Activated T-cell treated with anti-CD3 and anti-CD28 coated beads, Interleukin-2, amount 50 U/mL, for 1 hour (primary cell): ENCODE results near the gene GALR2.
A peak's percentile ranks its signal among the peaks of the same experiment; 100 is the strongest.

ENCODE experiments used
- DNase-seq: peaks from one replicate; pipeline ENCODE4 v3.0.0-alpha.2; 2020

The GALR2 gene

GRCh38 chr17:76102944-76103273 is 28.3 kb downstream of the GALR2 start:
- no peak for DNase-seq

- peak; percentile 97 for DNase-seq
Measured at GRCh38 chr17:76103274-76104139, 28.9 kb downstream of the GALR2 start, which contains the start of gene EXOC7. Gene EXOC7, minus strand, starts transcription at chr17:76103787. Its CDS starts 95 bp downstream, at chr17:76103692.

- DNase-seq, result no peak
Measured at GRCh38 chr17:76104140-76104895, 29.7 kb downstream of the GALR2 start.

- no peak for DNase-seq
Measured at GRCh38 chr17:76104896-76105231, 30.3 kb downstream of the GALR2 start.

GRCh38 chr17:76106703-76107102 is 32.1 kb downstream of the GALR2 start:
- no peak for DNase-seq

- DNase-seq, result no peak
Measured at GRCh38 chr17:76107509-76107908, 32.9 kb downstream of the GALR2 start.

- no peak for DNase-seq
Measured at GRCh38 chr17:76111956-76112355, 37.4 kb downstream of the GALR2 start.

- no peak for DNase-seq
Measured at GRCh38 chr17:76115138-76115754, 40.7 kb downstream of the GALR2 start.

- DNase-seq, result no peak
Measured at GRCh38 chr17:76119409-76120371, 45.1 kb downstream of the GALR2 start.

GRCh38 chr17:76120658-76121008 is 46.1 kb downstream of the GALR2 start:
- DNase-seq, result no peak

- no peak for DNase-seq
Measured at GRCh38 chr17:76121932-76122430, 47.4 kb downstream of the GALR2 start.

- DNase-seq, result no peak
Measured at GRCh38 chr17:76122431-76123190, 48.0 kb downstream of the GALR2 start.

GRCh38 chr17:76123191-76123499 is 48.6 kb downstream of the GALR2 start:
- no peak for DNase-seq

- no peak for DNase-seq
Measured at GRCh38 chr17:76123749-76124581, 49.4 kb downstream of the GALR2 start.

- DNase-seq, result no peak
Measured at GRCh38 chr17:76124582-76125390, 50.2 kb downstream of the GALR2 start.

GRCh38 chr17:76125391-76125675 is 50.8 kb downstream of the GALR2 start:
- DNase-seq, result no peak

- no peak for DNase-seq
Measured at GRCh38 chr17:76125922-76126321, 51.3 kb downstream of the GALR2 start.
